GM21717 (cell line): ENCODE results near the gene ASL.
"Not testable (repeated sequence)": the region's sequence is repeated elsewhere in the genome, so short reads cannot be mapped to it uniquely, and the experiment has no call there.

Source experiments
- ATAC-seq: cut with Tn5 transposase; IDR thresholded peaks from one replicate; pipeline ENCODE4 v1.9.1; 2021; ENCODE audit warnings: mild to moderate bottlenecking, moderate library complexity; ENCODE audit not compliant: unreplicated experiment

The ASL gene

DNA sequence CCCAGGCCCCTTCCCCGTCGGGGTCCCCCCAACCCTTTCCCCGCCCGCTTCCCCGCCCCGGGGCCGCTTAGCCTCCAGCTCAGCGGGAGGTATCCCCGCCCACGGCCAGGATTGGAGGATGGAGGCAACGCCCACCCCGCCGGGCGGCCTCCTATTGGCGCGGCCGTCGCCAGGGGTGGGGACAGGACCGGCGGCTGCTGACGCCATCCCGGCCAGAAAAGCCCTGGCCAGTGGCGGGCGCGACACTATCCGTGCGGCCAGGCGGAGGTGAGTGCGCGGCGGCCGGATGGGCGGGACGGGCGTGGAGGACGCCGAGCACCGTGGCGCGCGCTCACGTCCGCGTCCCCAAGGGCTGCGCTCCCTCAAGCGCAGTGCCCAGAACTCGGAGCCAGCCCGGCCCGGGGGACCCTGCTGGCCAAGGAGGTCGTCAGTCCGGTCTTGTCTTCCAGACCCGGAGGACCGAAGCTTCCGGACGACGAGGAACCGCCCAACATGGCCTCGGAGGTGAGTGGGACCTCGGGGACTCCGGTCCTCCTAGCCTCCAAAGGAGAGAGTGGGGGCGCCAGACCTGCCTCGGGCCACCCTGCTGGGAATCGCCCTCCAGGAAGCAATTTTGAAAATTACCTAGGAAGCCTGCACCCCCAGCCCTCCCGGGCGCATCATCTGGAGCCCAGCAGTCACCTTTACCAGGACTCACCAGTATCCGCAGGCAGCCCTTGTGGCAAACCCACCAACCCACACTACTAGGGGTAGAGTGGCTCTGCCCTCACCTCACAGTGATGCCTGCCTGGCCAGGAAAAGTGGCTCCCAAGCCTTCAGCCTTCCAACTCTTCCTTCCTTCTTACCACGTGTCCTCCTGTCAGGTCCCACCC lies at the start of gene ASL:
TSS of gene ASL (plus strand) at position 230 of the 872 bp plus-strand sequence. CDS start at position 493, 263 bp downstream.
- ATAC-seq = peak; percentile 97

DNA sequence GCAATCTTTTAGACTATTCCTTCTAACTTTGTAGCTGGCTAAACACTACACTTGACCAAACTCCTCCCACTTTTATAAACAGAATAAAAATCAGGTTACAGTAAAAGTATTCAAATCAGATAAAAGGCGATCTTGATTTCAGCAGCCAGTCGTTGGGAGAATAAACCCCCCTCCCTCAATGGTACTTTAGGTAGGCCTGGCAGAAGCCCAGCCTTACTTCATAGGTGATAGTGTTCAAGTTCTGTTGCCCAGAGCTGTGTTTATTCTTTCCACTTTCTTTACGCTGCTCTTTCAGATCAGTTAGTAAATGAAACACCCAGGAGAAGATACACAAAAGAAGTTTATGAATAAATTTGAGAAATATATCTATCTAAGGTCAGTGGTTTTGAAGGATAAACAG lies 47.3 kb upstream of the ASL start:
- ATAC-seq = not testable (repeated sequence)

DNA sequence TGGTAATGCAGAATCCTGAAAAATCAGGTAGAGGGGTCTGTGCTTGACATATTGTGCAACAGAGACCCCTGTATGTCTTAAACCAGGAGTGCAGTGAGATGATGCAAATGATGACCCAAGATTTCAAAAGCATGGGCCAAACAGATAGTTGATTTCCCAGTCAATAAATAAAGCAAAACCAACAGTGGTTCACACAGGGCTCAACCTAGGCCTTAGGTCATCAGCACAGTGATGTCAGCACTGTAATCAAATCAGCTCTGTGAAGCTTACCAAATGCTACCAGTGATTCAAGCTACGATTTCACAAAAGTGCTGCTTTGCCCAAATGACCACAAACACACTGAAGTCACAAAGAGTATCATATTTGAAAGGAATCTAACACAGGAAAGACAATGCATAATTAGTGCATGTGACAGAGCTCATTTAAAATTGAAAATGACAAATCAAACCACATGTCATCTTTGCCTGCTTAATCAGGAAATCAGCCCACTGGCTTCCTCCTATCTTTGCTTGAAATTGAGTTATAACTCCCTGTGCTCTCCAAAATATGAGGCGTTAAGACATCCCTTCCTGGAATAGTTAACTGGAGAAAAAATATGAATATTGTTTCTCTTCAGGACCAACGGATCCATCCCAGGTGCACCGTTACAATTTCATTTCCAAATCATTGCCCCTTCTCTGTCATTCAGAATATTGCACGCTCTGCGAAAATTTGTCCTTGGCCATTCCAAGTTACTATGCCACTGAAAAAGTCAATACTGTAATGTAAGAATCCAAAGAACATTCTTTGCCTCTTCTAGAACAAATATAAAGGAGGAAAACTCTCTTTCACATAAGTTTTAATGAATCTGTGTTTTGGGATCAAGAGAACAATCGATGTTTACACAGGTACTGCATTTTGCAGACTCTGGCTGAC lies 41.9 kb upstream of the ASL start:
- no peak for ATAC-seq

DNA sequence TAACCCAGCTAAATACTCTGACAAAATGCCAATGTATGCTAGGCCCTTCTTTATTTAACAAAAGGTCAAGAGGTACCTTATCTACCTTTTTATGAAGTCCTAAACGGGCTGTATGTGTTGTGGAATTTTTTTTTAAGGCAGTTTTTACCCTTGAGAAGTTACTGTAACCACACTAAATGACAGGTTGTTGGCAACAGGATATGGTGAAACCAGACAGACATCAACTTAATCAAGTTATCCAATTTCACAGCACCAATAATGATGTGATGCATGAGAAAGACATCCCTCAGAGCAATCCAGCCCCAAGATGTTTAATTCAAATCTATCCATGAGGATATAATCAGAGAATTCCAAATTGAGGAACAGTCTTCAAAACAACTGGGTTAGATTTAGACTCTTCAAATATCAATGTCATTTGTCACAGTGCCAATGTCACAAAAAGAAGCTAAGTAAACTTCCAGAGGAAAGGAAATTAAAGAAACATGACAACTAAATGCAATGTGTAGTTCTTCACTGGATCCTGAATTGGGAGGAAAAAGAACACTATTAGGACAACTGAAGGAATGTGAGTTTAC lies 41.1 kb upstream of the ASL start:
- not testable (repeated sequence) for ATAC-seq

DNA sequence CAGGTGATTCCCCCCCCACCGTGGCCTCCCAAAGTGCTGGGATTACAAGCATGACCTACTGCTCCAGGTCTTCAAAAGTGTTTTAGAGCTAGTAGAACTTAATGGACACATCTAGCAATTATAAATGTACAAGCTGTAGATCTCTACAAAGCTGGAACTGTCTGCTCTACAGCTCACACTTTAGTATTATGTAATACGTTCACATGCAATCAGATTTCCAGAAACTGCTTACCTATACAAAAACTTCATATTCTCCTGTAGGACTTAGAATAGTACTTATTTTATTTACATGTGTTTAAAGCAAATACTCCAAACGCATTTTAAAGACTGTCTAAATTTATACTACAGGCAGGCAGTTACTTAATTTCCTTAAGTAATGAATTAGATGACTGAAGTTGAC lies 39.2 kb upstream of the ASL start:
- no peak for ATAC-seq

DNA sequence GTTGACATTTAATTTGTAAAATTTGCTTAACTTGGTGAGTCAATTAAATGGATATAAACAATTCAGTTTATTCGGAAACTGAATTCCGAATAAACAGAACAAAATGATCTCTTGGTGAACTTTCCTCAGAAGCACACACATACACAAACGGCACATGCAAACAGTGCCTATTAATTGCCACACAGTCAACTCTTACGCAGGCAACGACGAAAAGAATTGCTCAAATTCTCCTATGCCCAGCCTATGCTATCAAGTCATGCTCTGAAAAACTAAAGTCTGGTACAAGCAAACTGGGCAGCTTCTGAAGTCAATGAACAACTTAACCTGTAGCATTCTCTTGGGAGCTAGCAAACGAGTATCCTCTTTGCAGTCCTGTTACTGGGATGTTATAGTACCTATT lies 38.8 kb upstream of the ASL start:
- no peak for ATAC-seq

DNA sequence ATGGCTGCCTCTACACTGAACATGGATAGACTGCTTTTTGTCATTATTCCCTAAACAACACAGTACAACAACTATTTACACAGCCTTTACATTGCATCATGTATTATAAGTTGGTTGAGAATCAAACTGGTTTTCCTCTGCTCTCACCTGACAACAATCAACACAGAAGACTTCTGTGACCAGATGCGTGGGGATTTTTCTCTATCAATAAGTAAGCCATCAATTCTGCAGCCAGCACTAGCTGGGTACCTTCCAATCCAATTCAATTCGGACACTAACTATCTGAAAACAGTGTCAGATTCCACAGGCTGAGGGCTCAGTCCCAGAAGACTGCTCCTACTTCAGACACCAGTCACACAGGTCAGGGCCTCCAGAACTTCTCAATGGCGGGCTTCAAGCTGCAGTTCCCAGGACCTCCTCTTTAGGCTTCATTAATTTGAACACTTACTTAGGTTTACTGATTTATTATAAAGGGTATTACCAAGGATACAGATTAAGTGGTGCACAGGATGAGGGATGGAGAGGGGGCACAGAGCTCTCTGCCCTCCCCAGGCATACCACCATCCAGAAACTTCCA lies 36.4 kb upstream of the ASL start:
- no peak for ATAC-seq

DNA sequence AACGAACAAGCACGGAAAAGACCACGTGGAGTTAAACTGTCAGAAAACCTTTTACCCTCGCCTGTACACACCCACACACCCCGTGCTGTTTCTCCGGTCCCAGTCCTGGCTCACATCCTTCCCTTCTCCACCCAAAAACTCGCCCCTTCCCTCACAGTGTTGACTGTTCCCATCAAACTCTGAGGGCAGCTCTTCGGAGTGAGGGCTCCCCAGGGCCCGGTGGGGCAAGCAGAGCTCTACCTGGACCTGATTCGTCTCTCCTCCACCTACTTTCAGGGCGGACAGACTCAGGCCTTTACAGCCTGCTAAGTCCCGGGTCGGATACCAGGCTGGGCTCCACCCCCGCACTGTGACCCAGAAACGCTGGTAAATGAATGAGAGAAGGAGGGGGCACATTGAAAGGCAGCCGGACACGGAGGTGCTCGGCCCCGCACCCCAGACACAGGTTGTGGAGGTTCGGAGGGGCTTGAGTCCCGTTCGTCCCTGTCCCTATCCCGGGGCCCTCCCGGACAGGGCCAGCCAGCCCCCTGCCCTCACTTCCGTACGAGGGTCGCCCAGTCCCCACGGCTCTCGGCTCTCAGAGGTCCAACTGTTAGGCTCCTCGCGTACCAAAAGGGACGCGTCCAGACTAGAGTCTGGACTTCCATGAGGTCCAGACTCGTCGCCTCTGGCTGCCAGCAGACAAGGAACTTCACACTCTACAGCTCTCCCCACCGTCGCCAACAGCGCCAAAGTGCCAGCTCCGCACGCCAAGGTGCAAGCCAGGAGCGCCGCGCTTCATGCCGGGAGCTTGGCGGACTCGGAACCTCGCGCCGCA lies 31.7 kb upstream of the ASL start:
- no peak for ATAC-seq

DNA sequence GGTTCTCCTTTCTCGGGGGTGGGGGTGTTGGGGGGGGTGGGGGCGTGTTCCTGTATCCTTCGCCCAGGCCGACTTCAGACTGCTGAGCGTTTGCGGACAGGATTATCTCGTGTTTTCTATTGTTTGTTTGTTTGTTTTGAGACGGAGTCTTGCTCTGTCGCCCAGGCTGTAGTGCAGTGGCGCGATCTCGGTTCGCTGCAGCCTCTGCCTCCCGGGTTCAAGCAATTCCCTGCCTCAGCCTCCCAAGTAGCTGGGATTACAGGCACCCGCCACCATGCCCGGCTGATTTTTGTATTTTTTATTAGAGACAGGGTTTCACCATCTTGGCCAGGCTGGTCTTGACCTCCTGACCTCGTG lies 31.1 kb upstream of the ASL start:
- not testable (repeated sequence) for ATAC-seq

DNA sequence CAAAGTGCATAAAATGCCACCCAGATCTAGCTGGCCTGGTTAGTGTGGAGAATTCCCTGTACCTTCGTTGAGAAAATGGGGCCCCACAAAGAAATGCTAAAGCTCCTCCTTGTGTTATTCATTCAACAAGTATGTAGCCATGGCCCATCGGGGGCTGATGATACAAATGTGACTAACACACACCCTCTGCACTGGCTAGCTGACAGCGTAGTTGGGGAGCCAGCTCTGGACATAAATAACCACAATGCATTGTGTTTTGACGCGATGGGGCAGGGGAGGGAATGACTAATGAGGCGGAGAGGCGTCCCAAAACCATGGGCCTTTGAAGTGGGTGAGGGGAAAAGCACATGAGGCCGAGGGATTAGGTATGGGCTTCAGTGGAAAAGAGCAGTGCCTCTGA lies 28.2 kb upstream of the ASL start:
- ATAC-seq = no peak

DNA sequence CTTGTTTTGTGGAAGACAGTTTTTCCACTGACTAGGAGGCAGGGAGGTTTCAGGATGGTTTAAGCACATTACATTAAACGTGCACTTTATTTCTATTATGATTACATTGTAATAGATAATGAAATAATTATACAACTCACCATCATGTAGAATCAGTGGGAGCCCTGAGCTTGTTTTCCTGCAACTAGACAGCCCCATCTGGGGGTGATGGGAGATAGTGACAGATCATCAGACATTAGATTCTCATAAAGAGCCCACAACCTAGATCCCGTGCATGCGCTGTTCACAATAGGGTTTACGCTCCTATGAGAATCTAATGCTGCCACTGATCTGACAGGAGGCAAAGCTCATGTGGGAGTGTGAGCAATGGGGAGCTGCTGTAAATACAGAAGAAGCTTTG lies 25.7 kb upstream of the ASL start:
- ATAC-seq = not testable (repeated sequence)

DNA sequence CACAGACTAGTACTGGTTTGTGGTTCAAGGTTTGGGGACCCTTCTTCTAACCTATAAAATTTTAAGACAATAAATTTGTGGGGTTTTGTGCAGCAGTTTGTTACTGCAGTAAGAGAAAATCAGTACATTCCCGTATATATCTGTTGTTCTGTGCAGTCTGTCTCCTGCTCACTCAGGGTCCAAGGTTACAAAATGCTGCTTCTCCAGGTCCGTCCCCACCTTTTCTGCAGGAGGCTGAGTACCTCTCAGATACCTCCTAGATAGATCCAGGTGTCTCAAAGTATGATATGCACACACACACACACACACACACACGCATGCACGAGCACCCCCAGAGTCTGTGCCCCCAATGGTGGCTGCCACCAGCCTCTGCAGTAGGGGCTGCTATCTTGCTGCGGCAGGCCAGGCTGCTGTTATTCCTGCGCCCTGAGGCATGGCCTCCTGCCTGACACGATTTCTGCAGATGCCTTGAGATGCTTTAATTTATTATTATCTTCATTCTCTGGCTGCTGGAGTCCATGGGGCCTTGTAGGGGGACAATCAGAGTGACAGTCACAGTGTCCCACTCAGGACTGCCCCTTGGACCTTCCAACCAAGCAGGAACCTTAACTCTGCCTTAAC lies 25.2 kb upstream of the ASL start:
- ATAC-seq = no peak

DNA sequence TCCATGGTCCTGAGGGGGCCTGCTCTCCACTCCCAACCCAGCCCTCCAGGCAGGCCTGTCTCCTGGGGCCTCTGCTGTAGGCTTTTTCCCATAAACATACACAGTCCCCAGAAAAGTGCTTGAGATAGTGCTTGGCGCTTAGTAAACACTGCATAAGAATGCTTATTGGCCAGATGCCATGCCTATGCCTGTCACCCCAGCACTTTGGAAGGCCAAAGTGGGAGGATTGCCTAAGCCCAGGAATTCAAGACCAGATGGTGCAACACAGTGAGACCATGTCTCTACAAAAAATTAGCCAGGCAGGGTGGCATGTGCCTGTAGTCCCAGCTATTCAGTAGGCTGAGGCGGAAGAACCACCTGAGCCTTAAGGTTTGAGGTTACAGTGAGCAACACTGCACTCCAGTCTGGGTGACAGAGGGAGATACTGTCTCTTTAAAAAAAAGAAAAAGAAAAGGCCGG lies 24.6 kb upstream of the ASL start:
- no peak for ATAC-seq

DNA sequence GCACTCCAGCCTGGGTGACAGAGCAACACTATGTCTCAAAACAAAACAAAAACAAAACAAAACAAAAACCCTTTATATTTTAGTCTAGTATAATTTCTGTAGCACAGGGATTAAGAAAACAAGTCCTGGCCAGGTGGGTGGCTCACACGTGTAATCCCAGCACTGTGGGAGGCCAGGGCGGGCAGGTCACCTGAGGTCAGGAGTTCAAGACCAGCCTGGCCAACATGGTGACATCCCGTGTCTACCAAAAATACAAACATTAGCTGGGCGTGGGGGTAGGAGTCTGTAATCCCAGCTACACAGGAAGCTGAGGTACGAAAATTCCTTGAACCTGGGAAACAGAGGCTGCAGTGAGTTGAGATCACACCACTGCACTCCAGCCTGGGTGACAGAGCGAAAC lies 23.2 kb upstream of the ASL start:
- no peak for ATAC-seq

DNA sequence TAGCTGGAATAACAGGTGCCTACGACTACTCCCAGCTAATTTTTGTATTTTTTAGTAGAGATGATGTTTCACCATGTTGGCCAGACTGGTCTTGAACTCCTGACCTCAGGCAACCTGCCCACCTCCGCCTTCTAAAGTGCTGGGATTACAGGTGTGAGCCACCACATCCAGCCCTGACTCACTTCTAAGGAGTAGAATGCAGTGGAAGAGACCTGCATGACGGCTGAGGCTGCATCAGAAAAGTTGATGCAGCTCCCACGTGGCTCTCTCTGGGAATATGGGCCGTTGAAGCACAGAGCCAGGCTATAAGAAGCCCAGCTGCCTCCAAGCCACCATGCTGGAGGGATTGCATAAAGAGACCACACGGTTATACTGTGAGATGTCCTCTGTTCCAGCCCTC lies 21.6 kb upstream of the ASL start:
- ATAC-seq = no peak

DNA sequence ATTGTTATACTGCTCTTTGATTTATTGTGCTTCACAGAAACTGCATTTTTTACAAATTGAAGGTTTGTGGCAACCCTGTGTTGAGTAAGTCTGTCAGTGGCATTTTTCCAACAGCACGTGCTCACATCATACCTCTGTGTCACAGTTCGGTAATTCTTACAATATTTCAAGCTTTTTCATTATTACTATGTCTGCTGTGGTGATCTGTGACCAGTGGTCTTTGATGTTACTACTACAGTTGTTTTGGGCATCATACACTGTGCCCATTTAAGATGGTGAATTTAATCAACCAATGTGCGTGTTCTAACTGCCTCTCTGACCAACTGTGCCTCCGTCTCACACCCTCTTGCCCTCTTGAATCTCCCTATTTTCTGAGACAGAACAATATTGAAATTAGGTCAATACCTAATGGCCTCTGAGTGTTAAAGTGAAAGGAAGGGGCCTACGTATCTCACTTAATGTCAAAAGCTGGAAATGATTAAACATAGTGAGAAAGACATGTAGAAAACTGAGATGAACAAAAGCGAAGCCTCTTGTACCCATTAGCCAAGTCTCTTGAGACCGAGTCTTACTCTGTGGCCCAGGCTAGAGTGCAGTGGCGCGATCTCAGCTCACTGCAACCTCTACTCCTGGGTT lies 20.2 kb upstream of the ASL start:
- ATAC-seq = peak; percentile 71

DNA sequence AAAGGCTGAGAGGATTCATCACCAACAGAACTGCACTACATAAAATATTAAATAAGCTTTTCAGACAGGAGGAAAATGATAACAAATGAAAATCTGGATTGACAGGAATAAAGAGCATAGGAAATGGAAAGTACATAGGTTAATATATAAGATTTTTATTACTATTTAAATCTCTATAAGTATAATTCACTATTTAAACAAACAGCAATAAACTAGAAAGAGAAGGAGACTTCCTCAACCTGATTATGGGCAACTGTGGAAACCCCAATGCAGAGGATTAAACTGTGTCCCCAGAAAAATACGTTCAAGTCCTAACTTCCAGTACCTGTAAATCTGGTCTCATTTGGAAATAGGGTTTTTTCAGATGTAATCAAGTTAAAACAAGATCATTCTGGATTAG lies 14.8 kb upstream of the ASL start:
- ATAC-seq = no peak

DNA sequence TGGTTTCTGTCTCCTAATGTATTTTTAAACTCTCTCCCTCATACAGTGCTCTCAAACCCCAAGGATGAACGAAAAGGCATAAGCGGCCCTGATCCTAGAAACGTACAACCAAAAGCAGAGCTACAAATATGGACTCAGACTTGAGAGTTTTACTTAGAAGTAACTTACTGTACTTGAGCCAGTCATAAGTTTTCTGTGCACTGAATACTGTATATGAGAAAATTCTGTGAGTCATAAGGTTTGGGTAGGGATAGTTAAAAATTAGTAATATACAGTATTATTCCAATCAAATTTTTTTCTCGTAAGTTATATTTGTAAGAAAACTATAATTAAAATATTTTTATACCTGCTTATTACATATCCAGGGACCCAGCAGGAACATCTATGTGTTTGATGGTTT lies 5.9 kb upstream of the ASL start:
- no peak for ATAC-seq

DNA sequence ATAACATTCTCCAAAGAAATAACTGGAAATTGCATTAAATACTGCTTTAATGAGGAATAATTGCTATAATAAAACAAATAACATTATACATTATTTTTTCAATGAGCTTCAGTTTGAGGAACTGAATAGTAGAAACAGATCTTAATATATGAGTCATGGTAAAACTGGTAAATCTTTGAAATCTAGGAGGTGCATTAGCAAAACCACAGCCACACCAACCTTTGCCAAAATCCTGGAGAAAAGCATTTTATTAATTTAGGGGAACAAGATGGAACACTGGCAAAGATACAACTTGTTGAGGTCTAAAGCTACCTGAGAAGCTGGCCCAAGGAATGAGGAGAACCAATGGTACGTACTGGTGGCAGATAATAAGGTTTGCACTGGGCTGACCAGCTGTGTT lies 5.4 kb upstream of the ASL start:
- no peak for ATAC-seq
